Ramos (cell line): ENCODE measurements around the gene MAST1.
"Not testable (repeated sequence)": the region's sequence is repeated elsewhere in the genome, so short reads cannot be mapped to it uniquely, and the experiment has no call there.

Source experiments
- in situ Hi-C: fragments of 300-500 bp; cut with MboI; formaldehyde crosslinking; loops from one replicate; pipeline ENCODE4 v1.14.3; 2022; ENCODE audit warnings: low sequenced_read_pairs; ENCODE audit not compliant: unreplicated experiment

The MAST1 gene

GRCh38 chr19:12888006-12888603 is 49.8 kb downstream of the MAST1 start:
- in situ Hi-C loops: no loop called here

GRCh38 chr19:12890299-12890786 is 52.0 kb downstream of the MAST1 start:
- in situ Hi-C loops: not testable (repeated sequence)

- in situ Hi-C loops: no loop called here
Measured at GRCh38 chr19:12890787-12891552, 52.7 kb downstream of the MAST1 start, which contains the start of gene GCDH. Gene GCDH (plus strand): TSS chr19:12891160. CDS start chr19:12891305, 145 bp downstream.

- in situ Hi-C loops: no loop called here
Measured at GRCh38 chr19:12891553-12892021, 53.3 kb downstream of the MAST1 start.

DNA sequence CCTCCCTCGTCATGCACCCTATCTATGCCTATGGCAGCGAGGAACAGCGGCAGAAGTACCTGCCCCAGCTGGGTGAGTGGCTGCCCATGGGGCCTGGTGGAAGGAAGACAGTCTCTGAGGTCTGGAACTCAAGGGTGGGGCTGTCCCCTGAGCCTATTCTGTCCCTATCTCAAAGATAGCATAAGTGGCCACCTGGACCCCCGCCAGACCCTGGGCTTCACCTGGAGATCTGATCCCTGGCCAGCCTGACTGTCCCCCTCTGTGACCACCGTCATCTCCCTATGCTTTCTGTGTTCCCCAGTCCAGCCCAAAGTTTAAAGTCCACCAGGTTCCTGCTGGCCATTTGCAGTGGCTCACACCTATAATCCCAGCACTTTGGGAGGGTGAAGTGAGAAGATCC is 55.3 kb downstream of the MAST1 start:
- in situ Hi-C loops: no loop called here

- in situ Hi-C loops: no loop called here
Measured at GRCh38 chr19:12896460-12896859, 58.1 kb downstream of the MAST1 start.

DNA sequence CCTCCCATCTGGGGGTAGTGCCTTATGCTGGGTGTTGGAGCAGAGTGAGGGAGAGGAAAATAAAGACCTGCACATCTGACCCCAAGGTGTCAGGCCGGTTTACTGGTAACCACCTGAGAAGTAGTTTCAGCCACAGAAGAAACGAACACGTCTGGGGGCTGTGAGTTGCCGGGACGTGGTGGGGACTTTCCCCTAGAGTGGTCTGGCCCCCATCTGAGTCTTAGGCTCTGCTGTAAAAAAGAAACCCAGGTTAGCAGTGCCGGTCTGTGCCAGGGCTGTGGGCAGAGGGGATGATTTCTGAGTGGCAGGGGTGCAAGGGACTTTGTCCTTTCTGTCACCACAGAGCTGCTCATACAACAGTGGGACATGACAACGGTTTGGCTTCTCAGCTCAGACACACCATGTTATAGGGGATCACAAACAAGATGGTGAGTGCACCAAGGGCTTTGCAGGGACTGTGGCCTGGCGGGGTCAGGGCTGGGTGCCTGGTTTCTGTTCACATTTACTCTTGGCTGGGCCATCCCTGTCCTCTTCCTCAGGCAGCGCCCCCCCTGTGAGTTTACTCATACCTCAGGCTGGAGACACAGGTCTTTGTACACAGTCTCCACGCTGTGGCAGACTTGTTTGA is 61.7 kb downstream of the MAST1 start:
- in situ Hi-C loops: no loop called here

- in situ Hi-C loops: no loop called here
Measured at GRCh38 chr19:12907166-12907565, 68.9 kb downstream of the MAST1 start.

DNA sequence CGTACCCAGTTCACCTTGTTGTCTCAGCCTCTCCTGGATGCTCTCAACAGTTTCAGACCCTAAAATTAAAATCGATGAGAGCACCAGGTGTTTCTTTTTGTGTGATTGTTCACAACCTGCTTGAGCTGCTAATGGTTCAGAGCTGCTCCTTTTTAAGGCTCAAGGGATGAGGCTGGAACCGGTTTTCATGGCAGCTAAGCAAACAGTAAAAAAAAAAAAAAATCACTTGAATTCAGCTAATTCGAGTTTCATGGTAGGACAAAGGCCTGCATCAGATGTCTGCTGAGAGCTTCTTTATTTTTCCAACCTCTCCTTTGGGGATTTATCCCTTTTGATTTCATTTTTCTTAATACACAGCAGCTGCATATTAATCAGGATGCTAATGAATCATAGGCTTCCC is 74.3 kb downstream of the MAST1 start:
- in situ Hi-C loops: no loop called here

- in situ Hi-C loops: no loop called here
Measured at GRCh38 chr19:12913011-12913561, 74.8 kb downstream of the MAST1 start.

GRCh38 chr19:12913851-12914690 is 75.8 kb downstream of the MAST1 start:
- in situ Hi-C loops: no loop called here

DNA sequence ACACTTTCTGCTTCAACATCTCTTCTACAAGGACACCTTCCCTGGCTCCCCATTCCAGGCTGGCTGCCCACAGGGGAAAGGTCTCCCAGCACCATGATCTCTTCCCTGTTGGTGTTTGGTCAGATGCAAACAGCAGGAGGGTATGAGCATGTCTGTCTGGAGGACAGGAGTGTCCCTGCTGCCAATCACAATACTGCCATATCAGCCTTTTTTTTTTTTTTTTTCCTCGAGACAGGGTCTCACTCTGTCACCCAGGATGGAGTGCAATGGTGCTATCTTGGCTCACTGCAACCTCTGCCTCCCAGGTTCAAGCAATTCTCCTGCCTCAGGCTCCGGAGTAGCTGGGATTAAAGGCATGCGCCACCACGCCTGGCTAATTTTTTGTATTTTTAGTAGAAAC is 77.5 kb downstream of the MAST1 start:
- in situ Hi-C loops: not testable (repeated sequence)

DNA sequence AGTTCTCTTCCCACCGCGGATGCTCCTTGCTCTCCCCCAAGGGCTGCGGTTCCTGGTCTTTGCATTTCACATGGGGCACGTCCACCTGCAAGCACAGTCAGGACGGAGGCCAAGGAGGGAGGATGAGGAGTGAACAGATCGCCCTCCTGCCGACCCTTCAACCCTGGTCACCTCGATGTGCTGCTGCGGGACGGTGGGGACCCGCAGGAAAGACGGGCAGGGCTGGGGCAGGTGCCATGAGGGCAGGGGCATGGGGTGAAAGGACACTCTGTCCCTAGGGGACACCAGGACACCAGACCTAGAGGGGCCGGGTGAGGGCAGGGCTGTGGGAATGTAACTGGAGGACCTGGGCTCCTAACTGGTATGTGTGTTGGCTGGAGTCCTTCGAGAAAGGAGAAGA is 79.9 kb downstream of the MAST1 start:
- in situ Hi-C loops: no loop called here

GRCh38 chr19:12921047-12921446 is 82.7 kb downstream of the MAST1 start:
- in situ Hi-C loops: no loop called here

DNA sequence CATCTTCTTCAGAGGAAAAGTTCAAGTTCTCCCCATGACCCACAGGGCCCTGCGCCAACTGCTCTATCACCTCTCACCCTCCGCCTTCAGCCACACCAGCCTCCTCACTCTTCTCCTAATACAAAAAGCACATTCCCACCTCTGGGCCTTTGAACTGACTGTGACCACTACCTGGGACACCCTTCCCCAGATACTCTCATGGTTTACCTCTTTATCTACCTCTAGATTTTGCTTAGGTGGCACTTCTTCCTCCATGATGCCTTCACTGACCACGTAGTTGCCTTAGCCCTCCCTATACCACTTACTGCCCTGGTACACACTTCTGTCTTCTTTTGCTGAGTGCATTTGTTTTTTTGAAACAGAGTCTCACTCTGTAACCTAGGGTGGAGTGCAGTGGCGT is 84.6 kb downstream of the MAST1 start:
- in situ Hi-C loops: no loop called here
